Bronchial epithelial cell (primary cell): ENCODE measurements around the gene PLA2G2D. TPM values are rescaled to one million over a fixed set of nuclear protein-coding genes. Genes with fewer than 3 reads are reported as not detected.
A peak's percentile ranks its signal among the peaks of the same experiment; 100 is the strongest.

Experiments used
- DNase-seq: peaks from one replicate; pipeline ENCODE4 v3.0.0-alpha.2; 2010; ENCODE audit warnings: low read depth
- FAIRE-seq: peaks from 2 replicates; lab custom pipeline; 2011; peaks lifted over from hg19 to GRCh38; lab: Jason Lieb, UNC
- H3K27me3 ChIP-seq: 2 replicates; pipeline ENCODE4 v1.5.1; 2011; ENCODE audit warnings: low read length; ENCODE audit not compliant: control insufficient read depth, insufficient read depth
- H3K36me3 ChIP-seq: 2 replicates; pipeline ENCODE4 v1.5.1; 2011; ENCODE audit warnings: low read length; ENCODE audit not compliant: control insufficient read depth, insufficient read depth
- H3K4me3 ChIP-seq: 2 replicates; pipeline ENCODE4 v1.5.1; 2011; ENCODE audit warnings: mild to moderate bottlenecking, low read depth, low read length, control low read depth
- total RNA-seq: library from RNA; depleted of rRNA; stranded (reverse); fragments of >200 nt; gene quantifications from 2 replicates; pipeline ENCODE4 v1.2.1, GENCODE V29; 2014
- TF ChIP-seq, protein P1 (sequence below): IDR thresholded peaks from 2 replicates; pipeline ENCODE4 v1.5.1; 2011; ENCODE audit warnings: mild to moderate bottlenecking, moderate library complexity, low read length, control low read depth, inconsistent platforms; ENCODE audit not compliant: insufficient read depth, severe bottlenecking

PLA2G2D gene
- total RNA-seq, 1 donor from 2014 or later: not detected

DNA sequence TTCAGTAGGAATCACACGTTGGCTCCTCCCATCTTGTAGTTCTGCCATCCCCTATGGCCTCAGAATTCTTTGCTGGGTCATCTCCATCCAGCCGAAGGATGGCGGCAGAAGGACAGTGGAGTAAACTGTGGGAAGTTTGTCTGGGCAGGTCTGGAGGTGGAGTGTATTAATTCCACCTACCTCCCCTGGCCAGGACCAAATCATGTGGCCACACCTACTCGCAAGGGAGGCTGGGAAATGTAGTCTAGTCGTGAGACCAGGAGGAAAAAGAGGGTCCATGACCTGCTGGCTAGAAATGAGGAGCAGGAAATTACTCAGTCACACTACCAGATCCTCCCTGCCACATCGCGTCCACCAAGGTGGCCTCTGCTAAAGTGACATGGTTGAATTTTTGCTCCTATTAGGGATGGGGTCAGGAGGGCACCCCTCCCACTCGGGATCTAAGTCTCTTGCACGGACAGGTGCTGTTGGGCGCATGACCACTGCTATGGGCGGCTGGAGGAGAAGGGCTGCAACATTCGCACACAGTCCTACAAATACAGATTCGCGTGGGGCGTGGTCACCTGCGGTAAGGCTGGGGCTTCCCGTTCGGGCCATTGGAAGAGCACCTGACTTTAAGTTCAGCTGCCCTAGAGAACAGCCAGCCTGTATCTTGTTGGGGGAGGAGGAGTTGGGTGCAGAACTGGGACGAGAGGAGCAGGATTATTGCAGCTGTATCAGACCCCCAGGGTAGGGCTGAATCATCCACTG lies 29.8 kb downstream of the PLA2G2D start:
- no peak overlapping the region for H3K4me3 ChIP-seq
- DNase-seq: peak; percentile 5
- TF ChIP-seq, protein P1, sequence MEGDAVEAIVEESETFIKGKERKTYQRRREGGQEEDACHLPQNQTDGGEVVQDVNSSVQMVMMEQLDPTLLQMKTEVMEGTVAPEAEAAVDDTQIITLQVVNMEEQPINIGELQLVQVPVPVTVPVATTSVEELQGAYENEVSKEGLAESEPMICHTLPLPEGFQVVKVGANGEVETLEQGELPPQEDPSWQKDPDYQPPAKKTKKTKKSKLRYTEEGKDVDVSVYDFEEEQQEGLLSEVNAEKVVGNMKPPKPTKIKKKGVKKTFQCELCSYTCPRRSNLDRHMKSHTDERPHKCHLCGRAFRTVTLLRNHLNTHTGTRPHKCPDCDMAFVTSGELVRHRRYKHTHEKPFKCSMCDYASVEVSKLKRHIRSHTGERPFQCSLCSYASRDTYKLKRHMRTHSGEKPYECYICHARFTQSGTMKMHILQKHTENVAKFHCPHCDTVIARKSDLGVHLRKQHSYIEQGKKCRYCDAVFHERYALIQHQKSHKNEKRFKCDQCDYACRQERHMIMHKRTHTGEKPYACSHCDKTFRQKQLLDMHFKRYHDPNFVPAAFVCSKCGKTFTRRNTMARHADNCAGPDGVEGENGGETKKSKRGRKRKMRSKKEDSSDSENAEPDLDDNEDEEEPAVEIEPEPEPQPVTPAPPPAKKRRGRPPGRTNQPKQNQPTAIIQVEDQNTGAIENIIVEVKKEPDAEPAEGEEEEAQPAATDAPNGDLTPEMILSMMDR: no peak
- FAIRE-seq: no peak
- no peaks in the 10 kb centered on the region for H3K27me3 ChIP-seq
- no peaks in the 10 kb centered on the region for H3K36me3 ChIP-seq

DNA sequence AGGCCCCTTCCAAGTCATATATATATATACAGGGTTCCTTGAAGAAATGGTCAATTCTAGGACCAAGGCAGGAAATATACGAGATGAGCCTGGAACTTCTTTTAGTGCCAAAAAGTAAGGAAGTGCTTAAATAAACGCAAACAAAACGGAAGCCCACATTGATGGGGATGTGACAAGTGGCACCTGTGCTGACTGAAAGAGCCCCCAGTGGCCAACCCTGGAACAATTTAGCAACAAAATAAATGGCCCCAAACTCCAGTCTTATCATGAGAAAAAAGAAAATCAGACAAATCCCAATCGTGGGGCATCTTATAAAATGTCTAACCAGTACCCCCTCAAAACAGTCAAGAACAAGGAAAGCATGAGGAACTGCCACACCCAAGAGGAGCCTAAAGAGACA lies 31.7 kb downstream of the PLA2G2D start:
- no peak for DNase-seq
- Histone ChIP-seq H3K36me3 (no peaks in the 10 kb centered on the region), H3K4me3 (no peak overlapping the region), H3K27me3 (peaks cover 2% of the 10 kb centered on the region)
- no peak for FAIRE-seq
- TF ChIP-seq, protein P1: no peak

DNA sequence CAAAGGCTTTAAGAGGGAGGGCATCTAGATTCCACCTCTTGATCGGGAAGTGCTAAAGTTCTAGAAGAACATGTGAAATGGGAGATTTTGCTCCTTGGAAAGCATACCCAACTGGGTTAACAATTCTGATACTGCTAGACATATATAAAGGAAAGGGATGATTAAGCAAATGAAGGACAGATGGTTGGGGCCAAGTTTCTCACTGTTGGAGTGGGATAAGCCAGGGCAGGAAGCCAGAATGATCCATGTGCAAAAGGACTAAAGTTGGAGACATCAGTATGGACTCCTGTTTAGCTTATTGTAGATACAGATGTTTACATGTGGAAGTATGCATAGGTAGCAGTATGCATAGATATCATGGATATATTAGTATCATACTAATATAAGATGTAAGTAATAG lies 32.5 kb downstream of the PLA2G2D start:
- no peak overlapping the region for H3K4me3 ChIP-seq
- H3K27me3 ChIP-seq: peaks cover 2% of the 10 kb centered on the region
- TF ChIP-seq, protein P1: no peak
- FAIRE-seq: no peak
- no peak for DNase-seq
- H3K36me3 ChIP-seq: no peaks in the 10 kb centered on the region

DNA sequence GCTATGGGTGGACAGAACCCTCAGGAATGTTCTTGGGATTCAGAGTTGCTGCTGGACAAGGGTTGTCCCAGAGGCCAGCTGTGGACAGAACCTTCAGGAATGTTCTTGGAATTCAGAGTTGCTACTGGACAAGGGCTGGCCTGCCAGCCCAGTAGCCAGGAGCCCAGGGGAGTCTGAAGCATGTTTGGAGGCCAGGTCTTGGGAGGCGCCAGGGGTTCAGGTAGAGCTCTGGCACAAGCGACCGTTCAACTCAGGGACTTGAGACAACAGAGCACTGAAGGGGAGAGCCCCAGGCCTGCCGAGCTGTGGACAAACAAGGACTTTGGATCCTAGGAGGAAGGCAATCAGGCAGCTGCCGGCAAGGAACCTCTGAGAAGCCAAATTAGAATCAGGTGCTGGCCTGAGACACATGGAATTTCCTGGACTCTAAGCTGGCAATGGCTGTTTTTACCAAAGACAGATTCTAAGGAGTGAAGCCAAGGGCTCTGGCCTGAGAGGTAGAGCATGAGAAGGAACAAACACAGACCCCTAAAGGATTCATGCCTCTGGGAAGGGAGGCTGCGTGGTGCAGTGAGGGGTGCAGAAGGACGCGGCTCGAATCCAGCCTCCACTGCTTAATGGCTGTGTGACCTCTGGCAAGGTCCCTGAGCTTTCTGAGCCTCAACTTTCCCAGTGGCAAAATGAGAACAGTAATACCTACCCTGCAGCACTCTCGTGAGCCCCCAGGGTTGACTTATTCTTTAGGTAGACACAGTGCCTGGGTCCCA lies 36.0 kb downstream of the PLA2G2D start:
- peaks cover 4% of the 10 kb centered on the region for H3K27me3 ChIP-seq
- peak; percentile 7 for FAIRE-seq
- TF ChIP-seq, protein P1: no peak
- no peak overlapping the region for H3K4me3 ChIP-seq
- no peak for DNase-seq
- H3K36me3 ChIP-seq: no peaks in the 10 kb centered on the region

DNA sequence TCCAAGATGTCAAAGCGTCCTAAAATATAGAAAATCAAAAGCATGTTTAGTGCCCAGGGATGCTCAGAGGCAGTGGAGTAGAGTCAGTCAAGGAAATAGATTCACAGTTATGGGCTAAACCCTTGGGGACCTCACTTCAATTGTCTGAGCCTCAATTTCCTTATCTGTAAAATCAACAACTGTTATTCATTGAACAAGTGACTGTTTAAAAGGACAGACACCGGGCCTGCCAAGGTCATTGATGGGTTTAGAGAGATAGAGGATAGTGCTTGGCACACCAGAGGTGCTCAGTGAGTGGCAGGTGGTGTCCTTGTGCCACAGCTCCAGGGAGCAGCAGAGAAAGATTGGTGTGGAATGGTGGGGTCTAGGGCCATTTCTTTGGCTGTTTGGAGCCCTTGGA lies 36.6 kb downstream of the PLA2G2D start:
- DNase-seq (no peak), FAIRE-seq (no peak)
- Histone ChIP-seq H3K27me3 (peaks cover 4% of the 10 kb centered on the region), H3K36me3 (no peaks in the 10 kb centered on the region), H3K4me3 (no peak overlapping the region)
- TF ChIP-seq, protein P1: no peak
